ENCODE data around the gene SYNPO2.

- no peak for TF ChIP-seq CREB1 (IDR thresholded peaks at IDR 0.05; ENCODE audit: low read depth)
- TF ChIP-seq TAF1 (IDR thresholded peaks at IDR 0.05; ENCODE audit: low read depth): no peak
- TF ChIP-seq, protein P1, sequence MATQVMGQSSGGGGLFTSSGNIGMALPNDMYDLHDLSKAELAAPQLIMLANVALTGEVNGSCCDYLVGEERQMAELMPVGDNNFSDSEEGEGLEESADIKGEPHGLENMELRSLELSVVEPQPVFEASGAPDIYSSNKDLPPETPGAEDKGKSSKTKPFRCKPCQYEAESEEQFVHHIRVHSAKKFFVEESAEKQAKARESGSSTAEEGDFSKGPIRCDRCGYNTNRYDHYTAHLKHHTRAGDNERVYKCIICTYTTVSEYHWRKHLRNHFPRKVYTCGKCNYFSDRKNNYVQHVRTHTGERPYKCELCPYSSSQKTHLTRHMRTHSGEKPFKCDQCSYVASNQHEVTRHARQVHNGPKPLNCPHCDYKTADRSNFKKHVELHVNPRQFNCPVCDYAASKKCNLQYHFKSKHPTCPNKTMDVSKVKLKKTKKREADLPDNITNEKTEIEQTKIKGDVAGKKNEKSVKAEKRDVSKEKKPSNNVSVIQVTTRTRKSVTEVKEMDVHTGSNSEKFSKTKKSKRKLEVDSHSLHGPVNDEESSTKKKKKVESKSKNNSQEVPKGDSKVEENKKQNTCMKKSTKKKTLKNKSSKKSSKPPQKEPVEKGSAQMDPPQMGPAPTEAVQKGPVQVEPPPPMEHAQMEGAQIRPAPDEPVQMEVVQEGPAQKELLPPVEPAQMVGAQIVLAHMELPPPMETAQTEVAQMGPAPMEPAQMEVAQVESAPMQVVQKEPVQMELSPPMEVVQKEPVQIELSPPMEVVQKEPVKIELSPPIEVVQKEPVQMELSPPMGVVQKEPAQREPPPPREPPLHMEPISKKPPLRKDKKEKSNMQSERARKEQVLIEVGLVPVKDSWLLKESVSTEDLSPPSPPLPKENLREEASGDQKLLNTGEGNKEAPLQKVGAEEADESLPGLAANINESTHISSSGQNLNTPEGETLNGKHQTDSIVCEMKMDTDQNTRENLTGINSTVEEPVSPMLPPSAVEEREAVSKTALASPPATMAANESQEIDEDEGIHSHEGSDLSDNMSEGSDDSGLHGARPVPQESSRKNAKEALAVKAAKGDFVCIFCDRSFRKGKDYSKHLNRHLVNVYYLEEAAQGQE (IDR thresholded peaks at IDR 0.05; ENCODE audit: low read depth): no peak
- TF ChIP-seq CEBPB (IDR thresholded peaks at IDR 0.05): no peak
- no peak for TF ChIP-seq YY1 (IDR thresholded peaks at IDR 0.05; ENCODE audit: low read depth)
- TF ChIP-seq TEAD4 (IDR thresholded peaks at IDR 0.05): no peak
- TF ChIP-seq NFIC (IDR thresholded peaks at IDR 0.05): no peak
- no peak for TF ChIP-seq EP300 (IDR thresholded peaks at IDR 0.05; ENCODE audit: borderline replicate concordance)
- TF ChIP-seq FOXM1 (IDR thresholded peaks at IDR 0.05; ENCODE audit: borderline replicate concordance, low read depth): no peak
- TF ChIP-seq RAD21 (IDR thresholded peaks at IDR 0.05; ENCODE audit: low read depth): no peak
- no peak for TF ChIP-seq EGR1 (IDR thresholded peaks at IDR 0.05)
- no peak for TF ChIP-seq MAX (IDR thresholded peaks at IDR 0.05)
Measured at GRCh38 chr4:118916691-118917289, 28.1 kb downstream of the SYNPO2 start.
